UCSD-AML1 (cell line): ENCODE measurements around the gene KIF18A.

Source experiments
- DNase-seq: peaks from one replicate; lab custom pipeline; 2025; ENCODE audit not compliant: unreplicated experiment; lab: John Stamatoyannopoulos, UW

The KIF18A gene

GRCh38 chr11:28048812-28049211 is 59.1 kb downstream of the KIF18A start:
- no peak for DNase-seq

GRCh38 chr11:28043930-28044709 is 63.8 kb downstream of the KIF18A start:
- DNase-seq = no peak

- DNase-seq = no peak
Measured at GRCh38 chr11:28040384-28040783, 67.6 kb downstream of the KIF18A start.

GRCh38 chr11:28038775-28039174 is 69.2 kb downstream of the KIF18A start:
- DNase-seq = no peak

- DNase-seq = no peak
Measured at GRCh38 chr11:28026634-28027290, 81.2 kb downstream of the KIF18A start.

GRCh38 chr11:28017816-28018215 is 90.1 kb downstream of the KIF18A start:
- DNase-seq = no peak

GRCh38 chr11:28011813-28012212 is 96.1 kb downstream of the KIF18A start:
- no peak for DNase-seq

GRCh38 chr11:28009996-28010395 is 98.0 kb downstream of the KIF18A start:
- no peak for DNase-seq

GRCh38 chr11:28009388-28009787 is 98.6 kb downstream of the KIF18A start:
- DNase-seq = no peak

- no peak for DNase-seq
Measured at GRCh38 chr11:28003615-28004014, 104.3 kb downstream of the KIF18A start.

GRCh38 chr11:27998552-27998951 is 109.4 kb downstream of the KIF18A start:
- no peak for DNase-seq

- no peak for DNase-seq
Measured at GRCh38 chr11:27997344-27997743, 110.6 kb downstream of the KIF18A start.

GRCh38 chr11:27996066-27996465 is 111.9 kb downstream of the KIF18A start:
- DNase-seq = no peak

GRCh38 chr11:27995083-27995482 is 112.9 kb downstream of the KIF18A start:
- DNase-seq = no peak

GRCh38 chr11:27991736-27992135 is 116.2 kb downstream of the KIF18A start:
- DNase-seq = no peak

GRCh38 chr11:27977527-27977926 is 130.4 kb downstream of the KIF18A start:
- no peak for DNase-seq

GRCh38 chr11:27977031-27977430 is 130.9 kb downstream of the KIF18A start:
- DNase-seq = no peak

GRCh38 chr11:27976262-27976661 is 131.7 kb downstream of the KIF18A start:
- no peak for DNase-seq

GRCh38 chr11:27973851-27974536 is 134.0 kb downstream of the KIF18A start:
- DNase-seq = no peak

GRCh38 chr11:27972522-27973170 is 135.3 kb downstream of the KIF18A start:
- DNase-seq = no peak

- DNase-seq = no peak
Measured at GRCh38 chr11:27971171-27971570, 136.8 kb downstream of the KIF18A start.
